ENCODE results near the gene MED27.

DNA sequence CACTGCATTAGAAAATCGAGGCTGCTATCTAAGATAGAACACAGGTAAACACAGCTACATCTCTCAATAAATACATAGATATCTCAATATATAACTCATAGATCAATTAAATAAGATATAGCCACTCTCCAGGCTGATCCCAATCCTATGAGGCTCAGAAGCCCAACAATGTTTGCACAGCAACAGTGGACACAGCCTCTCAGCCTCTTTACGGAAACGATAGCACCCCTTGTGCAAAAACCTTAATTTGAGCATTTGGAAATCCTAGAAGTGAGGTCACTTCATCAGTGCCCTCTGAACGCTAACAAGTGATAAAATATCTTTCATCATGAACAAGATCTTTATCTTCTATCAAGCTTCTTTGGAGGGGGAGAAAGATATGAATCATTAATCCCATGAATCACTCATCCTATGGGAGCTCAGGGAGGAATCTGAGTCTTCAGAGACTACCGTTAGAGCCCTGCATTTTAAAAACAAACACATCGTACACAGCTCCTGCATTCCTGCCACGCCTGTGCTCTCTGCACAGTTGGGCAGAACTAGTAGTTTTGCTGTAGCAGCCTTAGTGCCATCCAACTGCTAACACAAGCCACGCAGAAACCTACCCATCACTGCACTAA is 71.4 kb downstream of the MED27 start:
- TF ChIP-seq, protein P1, sequence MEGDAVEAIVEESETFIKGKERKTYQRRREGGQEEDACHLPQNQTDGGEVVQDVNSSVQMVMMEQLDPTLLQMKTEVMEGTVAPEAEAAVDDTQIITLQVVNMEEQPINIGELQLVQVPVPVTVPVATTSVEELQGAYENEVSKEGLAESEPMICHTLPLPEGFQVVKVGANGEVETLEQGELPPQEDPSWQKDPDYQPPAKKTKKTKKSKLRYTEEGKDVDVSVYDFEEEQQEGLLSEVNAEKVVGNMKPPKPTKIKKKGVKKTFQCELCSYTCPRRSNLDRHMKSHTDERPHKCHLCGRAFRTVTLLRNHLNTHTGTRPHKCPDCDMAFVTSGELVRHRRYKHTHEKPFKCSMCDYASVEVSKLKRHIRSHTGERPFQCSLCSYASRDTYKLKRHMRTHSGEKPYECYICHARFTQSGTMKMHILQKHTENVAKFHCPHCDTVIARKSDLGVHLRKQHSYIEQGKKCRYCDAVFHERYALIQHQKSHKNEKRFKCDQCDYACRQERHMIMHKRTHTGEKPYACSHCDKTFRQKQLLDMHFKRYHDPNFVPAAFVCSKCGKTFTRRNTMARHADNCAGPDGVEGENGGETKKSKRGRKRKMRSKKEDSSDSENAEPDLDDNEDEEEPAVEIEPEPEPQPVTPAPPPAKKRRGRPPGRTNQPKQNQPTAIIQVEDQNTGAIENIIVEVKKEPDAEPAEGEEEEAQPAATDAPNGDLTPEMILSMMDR (conservative IDR thresholded peaks at IDR 0.05), result no peak
- TF ChIP-seq ZFX (IDR thresholded peaks at IDR 0.05), result no peak

Measured in C4-2B (cell line).